Esophagus muscularis mucosa (tissue), 4 donors: ENCODE measurements around the gene RMND5B. TPM values are rescaled to one million over a fixed set of nuclear protein-coding genes. Genes with fewer than 3 reads are reported as not detected.

Experiments
- DNase-seq: peaks from one replicate; pipeline ENCODE4 v3.0.0-alpha.2; 2017; ENCODE audit errors: extremely low spot score
- H3K27ac ChIP-seq, 4 donors: fragments of 200-600 bp; sonication (generic); replicated peaks in 1 of 4; 1 replicate in 3 of 4; 2 replicates in 1 of 4; pipeline ENCODE4 v1.5.1; 2016 to 2019; ENCODE audit warnings: mild to moderate bottlenecking in 1 of 4
- H3K27me3 ChIP-seq, 4 donors: fragments of 200-600 bp; sonication (generic); one replicate each; pipeline versions ENCODE4 v1.5.1 to v1.6.0; 2016 to 2019
- H3K36me3 ChIP-seq, 4 donors: fragments of 200-600 bp; sonication (generic); one replicate each; pipeline ENCODE4 v1.5.1; 2016 to 2019
- H3K4me1 ChIP-seq, 4 donors: fragments of 200-600 bp; sonication (generic); one replicate each; pipeline ENCODE4 v1.5.1; 2016 to 2019
- H3K4me3 ChIP-seq, 4 donors: fragments of 200-600 bp; sonication (generic); 1 replicate in 2 of 4; 2 replicates in 2 of 4; pipeline ENCODE4 v1.5.1; 2016 to 2019; ENCODE audit warnings: mild to moderate bottlenecking in 4 of 4, moderate library complexity in 1 of 4
- H3K9me3 ChIP-seq, 4 donors: fragments of 200-600 bp; sonication (generic); 1 replicate in 3 of 4; 2 replicates in 1 of 4; pipeline ENCODE4 v1.5.1; 2016 to 2019
- CTCF ChIP-seq, 3 experiments: fragments of 200-600 bp in 2 of 3; fragments of 450-650 bp in 1 of 3; sonication (generic) in 2 of 3; IDR thresholded peaks; one replicate each; pipeline ENCODE4 v1.5.1; 2017 to 2019; ENCODE audit warnings: antibody characterized with exemption in 3 of 3, mild to moderate bottlenecking in 2 of 3, moderate library complexity in 1 of 3
- EP300 ChIP-seq: sonication (generic); formaldehyde crosslinking; IDR thresholded peaks from one replicate; pipeline ENCODE4 v1.6.1; 2017; ENCODE audit warnings: antibody characterized with exemption
- POLR2A ChIP-seq: fragments of 450-650 bp; IDR thresholded peaks from one replicate; pipeline ENCODE4 v1.6.1; 2017; ENCODE audit warnings: antibody characterized with exemption, moderate library complexity, mild to moderate bottlenecking, low read depth
- POLR2AphosphoS5 ChIP-seq, 2 donors: sonication (generic); formaldehyde crosslinking; IDR thresholded peaks; one replicate each; pipeline ENCODE4 v1.6.1; 2017; ENCODE audit warnings: antibody characterized with exemption in 2 of 2
- WGBS: methylation state at CpG from one replicate; pipeline ENCODE4 v1.1.5; 2018; 5-methylcytosine and 5-hydroxymethylcytosine counted together
- intact Hi-C: fragments of 100-400 bp; cut with DNase I; formaldehyde crosslinking; loops from one replicate; pipeline ENCODE4 v1.15.1; 2023
- total RNA-seq, 4 donors: library from RNA; depleted of rRNA; stranded (reverse); fragments of >200 nt; gene quantifications; one replicate each; pipeline versions ENCODE4 v1.1.0 to v1.2.1, GENCODE V29; 2016

RMND5B gene
- total RNA-seq, 4 donors from 2014 or later = 43.2 to 53.9 (median 45.4) TPM

DNA sequence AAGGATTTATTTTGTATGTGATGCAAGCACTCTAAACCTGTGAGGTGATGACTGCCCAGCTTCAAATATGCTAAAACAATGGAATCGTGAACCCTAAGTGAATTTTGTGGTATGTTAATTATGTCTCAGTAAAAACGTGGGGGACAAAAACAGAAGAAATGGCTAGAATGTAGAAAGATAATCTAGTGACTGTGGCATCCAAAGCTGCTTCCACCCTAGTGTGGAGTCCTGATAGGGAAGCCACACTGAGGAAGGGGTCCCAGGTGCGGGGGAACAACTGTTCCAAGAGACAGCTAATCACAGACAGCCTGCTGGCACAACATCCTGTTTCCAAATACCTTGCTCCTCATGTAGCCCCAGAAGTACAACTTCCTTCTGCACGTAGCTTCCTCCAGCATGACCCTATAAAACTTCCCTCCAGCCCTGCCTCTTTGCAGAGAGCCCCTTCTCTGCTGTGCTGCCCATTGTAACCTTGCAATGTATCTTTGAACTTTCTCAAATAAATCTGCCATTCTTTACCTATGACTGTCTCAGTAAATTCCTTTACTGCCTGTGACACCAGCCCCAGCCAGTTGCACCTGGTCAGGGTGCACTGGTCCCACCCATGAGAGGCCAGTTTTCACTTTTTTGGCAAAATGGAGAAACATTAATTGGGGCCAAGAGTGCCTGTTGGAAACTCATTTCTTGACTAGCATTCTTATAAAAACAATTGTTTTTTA, 51.5 kb downstream of the RMND5B start:
- no peak for DNase-seq
- Histone ChIP-seq H3K27ac (no peak overlapping the region), H3K36me3 (no peaks in the 10 kb centered on the region), H3K4me1 (no peaks in the 10 kb centered on the region), H3K4me3 (no peak overlapping the region), H3K9me3 (no peaks in the 10 kb centered on the region), H3K27me3 (peaks cover 0 to 14% (median 0%) of the 10 kb centered on the region in 4 donors)
- intact Hi-C loops = no loop called here
- WGBS = 43% methylated on average over 4 of the region's 4 CpGs
- TF ChIP-seq POLR2AphosphoS5 (IDR thresholded peaks at IDR 0.05) (no peak), CTCF (IDR thresholded peaks at IDR 0.05) (no peak), EP300 (no peak), POLR2A (no peak)

- H3K4me3 ChIP-seq = no peak overlapping the region
- H3K36me3 ChIP-seq = no peaks in the 10 kb centered on the region
- H3K27me3 ChIP-seq = peaks cover 0 to 9% (median 0%) of the 10 kb centered on the region in 4 donors
- no peak overlapping the region for H3K27ac ChIP-seq
- intact Hi-C loops = no loop called here
- no peaks in the 10 kb centered on the region for H3K9me3 ChIP-seq
- 59% methylated on average over 6 of the region's 6 CpGs for WGBS
- no peak for DNase-seq
- no peaks in the 10 kb centered on the region for H3K4me1 ChIP-seq
- no peak for TF ChIP-seq CTCF (IDR thresholded peaks at IDR 0.05)
- no peak for TF ChIP-seq POLR2AphosphoS5 (IDR thresholded peaks at IDR 0.05)
- no peak for TF ChIP-seq EP300
- TF ChIP-seq POLR2A = no peak
These were observed 55.6 kb downstream of the RMND5B start for GRCh38 chr5:178186427-178186826.

DNA sequence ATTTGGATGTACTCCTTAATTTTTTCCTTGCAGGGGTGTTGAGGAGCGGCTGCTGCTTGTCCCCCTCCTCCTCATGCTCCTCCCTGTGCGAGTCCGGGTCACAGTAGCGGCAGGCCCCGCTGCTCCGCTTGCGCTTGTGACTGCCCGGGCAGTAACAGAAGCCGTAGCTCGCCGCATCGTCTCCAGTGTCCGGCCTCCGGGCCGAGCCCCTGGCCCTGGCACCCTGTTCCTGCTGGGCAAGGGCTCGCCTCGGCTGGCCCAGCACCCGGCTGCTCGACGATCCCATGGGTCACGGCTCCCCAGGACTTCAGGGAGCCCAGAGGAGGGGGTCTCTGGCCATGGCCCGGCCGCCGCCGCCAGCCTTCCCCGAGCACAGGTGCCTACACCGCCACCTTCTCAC, 56.2 kb downstream of the RMND5B start, which contains the start of gene GMCL2:
Gene GMCL2 (minus strand): TSS at position 358 of the 400 bp plus-strand sequence. CDS start 72 bp downstream, at position 286.
- Histone ChIP-seq H3K4me3 (no peak within 1 kb of the TSS), H3K27ac (no peak within 1 kb of the TSS), H3K4me1 (no peaks in the 10 kb centered on the region), H3K36me3 (no peaks in the 10 kb centered on the region), H3K27me3 (peaks cover 0 to 9% (median 0%) of the 10 kb centered on the region in 4 donors), H3K9me3 (no peaks in the 10 kb centered on the region)
- WGBS = 74% methylated on average over 12 of the region's 27 CpGs
- no peak for DNase-seq
- TF ChIP-seq POLR2A (no peak), CTCF (IDR thresholded peaks at IDR 0.05) (no peak), POLR2AphosphoS5 (IDR thresholded peaks at IDR 0.05) (no peak), EP300 (no peak)
- intact Hi-C loops = no loop called here

GRCh38 chr5:178189433-178189832, 58.6 kb downstream of the RMND5B start:
- no peaks in the 10 kb centered on the region for H3K4me1 ChIP-seq
- intact Hi-C loops = no loop called here
- H3K36me3 ChIP-seq = no peaks in the 10 kb centered on the region
- TF ChIP-seq CTCF (IDR thresholded peaks at IDR 0.05) (no peak), EP300 (no peak), POLR2AphosphoS5 (IDR thresholded peaks at IDR 0.05) (no peak), POLR2A (no peak)
- peaks cover 0 to 24% (median 0%) of the 10 kb centered on the region in 4 donors for H3K27me3 ChIP-seq
- 41% methylated on average over 2 of the region's 2 CpGs for WGBS
- H3K9me3 ChIP-seq = no peaks in the 10 kb centered on the region
- H3K4me3 ChIP-seq = no peak overlapping the region
- H3K27ac ChIP-seq = no peak overlapping the region
- DNase-seq = no peak
